GM18511 (cell line): ENCODE results near the gene SULT1C2.
"Not testable (repeated sequence)": the region's sequence is repeated elsewhere in the genome, so short reads cannot be mapped to it uniquely, and the experiment has no call there.

ENCODE experiments used
- ATAC-seq: cut with Tn5 transposase; IDR thresholded peaks from one replicate; pipeline ENCODE4 v1.9.1; 2021; ENCODE audit warnings: mild to moderate bottlenecking, moderate library complexity; ENCODE audit not compliant: unreplicated experiment

The SULT1C2 gene

GRCh38 chr2:108288534-108289106 lies at the start of gene SULT1C2:
SULT1C2 (plus strand) TSS chr2:108288895; CDS start chr2:108293668, 4,773 bp downstream.
- ATAC-seq = no peak

DNA sequence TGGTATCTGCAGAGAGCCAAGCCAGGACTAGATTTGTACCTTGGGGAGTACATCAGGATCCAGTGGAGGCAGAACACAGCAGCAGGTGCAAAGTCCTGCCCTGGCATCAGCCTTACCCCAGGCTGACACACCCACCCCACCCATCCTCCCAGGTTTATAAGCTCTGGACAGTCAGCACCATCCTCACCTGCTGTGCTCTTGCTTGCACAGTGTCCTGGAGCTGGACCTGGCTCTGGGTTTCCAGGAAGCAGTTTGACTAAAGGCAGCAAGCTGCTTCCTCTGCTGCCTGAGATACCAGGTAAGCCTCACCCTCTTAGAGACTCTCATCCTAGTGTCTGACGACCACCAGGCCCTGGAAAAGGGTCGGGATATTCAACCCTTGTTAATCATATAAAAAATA lies 48.9 kb upstream of the SULT1C2 start, which contains the start of gene SULT1C3:
Gene SULT1C3 (plus strand): TSS at position 183 of the 400 bp plus-strand sequence. CDS start 7,227 bp downstream, outside the sequence.
- no peak for ATAC-seq

DNA sequence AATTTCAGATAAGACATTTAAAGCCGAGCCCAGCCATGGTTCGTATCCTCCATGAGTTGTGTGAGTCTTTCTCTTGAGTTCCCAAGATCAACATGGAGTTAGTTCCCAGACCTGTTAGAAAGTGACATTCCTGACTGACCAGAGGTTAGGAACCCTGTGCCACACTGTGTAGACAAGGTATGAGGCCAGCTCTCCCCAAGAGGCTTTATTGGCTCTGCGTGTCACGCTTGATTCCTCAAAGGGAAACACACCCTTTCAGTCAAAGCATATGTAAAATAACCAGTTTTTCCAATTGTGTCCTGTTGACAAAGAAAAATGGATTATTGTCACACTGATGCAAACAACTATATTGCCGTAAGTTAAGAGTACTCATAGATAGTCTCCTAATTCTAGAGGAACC lies 47.7 kb upstream of the SULT1C2 start:
- no peak for ATAC-seq

DNA sequence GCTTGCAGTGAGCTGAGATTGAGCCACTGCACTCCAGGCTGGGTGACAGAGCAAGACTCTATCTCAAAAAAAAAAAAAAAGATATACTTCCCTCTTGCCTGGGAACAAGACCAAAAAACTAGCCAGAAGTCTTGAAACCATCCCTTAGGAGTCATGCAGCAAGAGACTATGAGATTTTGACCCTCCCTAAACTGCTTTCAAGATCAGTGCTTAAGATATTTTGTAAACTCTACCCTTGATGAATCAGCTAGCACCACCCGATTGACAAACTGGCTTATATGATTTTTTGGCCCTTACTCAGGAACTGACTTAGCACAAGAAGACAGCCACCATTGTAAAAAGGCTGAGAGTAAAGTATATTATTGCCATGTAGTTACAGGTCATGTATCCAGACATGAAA lies 45.1 kb upstream of the SULT1C2 start:
- no peak for ATAC-seq

DNA sequence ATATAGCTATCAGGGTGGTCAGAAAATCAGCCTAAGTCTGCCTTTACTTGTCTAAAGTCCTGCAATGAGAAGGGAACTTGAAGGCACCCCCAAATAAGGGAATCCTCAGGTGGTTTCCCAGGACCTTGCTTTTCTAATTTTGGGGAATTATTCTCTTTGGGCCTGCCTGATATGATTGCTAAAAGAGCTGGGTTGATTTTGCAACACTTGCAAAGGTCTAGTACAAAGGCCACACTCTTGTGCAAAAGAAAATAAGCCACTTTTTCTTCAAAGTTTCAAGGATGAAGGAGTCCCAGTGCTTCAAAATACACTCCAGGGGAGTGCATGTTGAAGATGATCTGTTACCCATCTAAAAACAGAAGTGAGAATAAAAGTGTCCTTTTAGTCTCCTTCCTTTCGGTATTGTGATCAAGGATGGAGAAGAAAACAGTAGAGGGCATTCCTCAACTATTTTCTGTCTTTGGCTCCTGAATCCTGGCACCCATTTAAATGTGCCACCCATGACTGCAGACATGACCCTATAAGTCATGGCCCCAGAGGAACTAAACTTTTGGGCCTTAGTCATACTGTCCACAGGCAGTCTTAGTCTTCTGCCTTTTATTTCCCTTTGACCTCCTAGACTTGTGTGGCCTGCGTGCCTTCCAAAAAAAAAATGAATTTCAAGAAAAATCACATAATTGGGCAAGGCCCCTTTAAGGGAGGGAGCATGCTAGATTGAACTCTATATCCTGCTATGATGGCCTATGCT lies 43.9 kb upstream of the SULT1C2 start:
- no peak for ATAC-seq

- ATAC-seq = no peak
Observed at GRCh38 chr2:108253106-108253505, 35.6 kb upstream of the SULT1C2 start.

DNA sequence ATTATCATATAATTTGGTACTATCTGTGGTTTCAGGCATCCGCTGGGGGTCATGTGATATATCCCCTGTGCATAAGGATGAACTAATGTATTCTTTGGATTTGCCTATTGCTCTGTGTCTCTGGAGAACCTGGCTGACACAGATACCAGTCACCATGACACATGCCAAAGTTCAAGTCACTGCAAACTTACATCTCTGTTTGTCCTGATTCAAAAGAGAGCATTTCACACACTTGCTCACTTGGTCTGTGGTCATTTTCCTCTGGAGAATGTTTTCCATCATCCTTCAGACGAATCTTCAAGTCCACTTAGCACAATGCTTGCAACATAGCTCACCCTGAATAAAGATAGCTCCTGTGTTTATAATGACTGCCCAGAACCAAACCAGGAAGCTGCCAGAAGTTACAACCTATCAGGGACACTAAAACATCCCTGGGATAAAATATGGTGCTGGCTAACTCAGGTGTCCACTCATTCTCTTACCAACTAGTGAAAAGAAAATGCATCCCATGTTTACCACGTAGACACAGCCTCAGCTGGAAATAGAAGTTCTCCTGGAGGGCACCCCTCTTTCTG lies 30.9 kb upstream of the SULT1C2 start:
- ATAC-seq = no peak

- no peak for ATAC-seq
Observed at GRCh38 chr2:108260773-108261172, 27.9 kb upstream of the SULT1C2 start.

- ATAC-seq = no peak
Observed at GRCh38 chr2:108262036-108262435, 26.7 kb upstream of the SULT1C2 start.

- ATAC-seq = no peak
Observed at GRCh38 chr2:108263401-108263800, 25.3 kb upstream of the SULT1C2 start.

- ATAC-seq = no peak
Observed at GRCh38 chr2:108266218-108266617, 22.5 kb upstream of the SULT1C2 start.

DNA sequence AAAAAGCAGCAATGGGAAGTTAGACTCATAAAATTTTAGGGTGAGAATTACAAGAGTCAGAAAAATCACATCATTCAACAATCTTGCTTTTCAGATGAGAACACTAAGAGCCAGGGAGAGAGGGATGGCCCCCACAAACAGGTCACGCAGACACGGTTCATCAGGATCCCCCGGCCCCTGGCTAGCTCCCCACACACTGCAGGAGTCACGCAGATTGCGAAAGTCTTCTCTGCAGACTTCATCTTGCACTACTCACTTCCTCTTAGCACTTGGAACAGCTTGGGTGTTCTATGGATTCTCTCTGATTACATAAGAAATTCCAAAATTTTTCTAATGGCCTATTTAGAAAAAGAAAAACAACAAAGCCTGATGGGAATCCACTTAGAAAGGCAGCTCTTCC lies 21.6 kb upstream of the SULT1C2 start:
- ATAC-seq = no peak

DNA sequence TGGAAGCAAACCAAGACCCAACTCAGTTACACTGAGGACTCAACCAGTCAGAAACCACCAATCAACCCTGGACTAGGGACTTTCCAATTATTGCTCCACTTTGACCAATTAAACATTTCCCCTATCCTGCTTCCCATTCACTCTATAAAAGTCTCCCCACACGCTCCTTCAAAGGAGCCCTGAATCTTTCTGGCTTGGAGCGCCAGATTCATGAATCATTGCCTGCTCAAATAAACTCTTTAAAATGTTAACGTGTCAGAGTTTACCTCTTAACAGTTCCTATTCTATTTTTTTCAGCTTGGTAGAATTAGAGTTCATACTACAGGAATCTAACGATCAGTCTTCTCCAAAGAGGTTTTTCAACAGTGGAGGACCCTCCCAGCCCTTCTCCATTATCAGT lies 20.7 kb upstream of the SULT1C2 start:
- no peak for ATAC-seq

DNA sequence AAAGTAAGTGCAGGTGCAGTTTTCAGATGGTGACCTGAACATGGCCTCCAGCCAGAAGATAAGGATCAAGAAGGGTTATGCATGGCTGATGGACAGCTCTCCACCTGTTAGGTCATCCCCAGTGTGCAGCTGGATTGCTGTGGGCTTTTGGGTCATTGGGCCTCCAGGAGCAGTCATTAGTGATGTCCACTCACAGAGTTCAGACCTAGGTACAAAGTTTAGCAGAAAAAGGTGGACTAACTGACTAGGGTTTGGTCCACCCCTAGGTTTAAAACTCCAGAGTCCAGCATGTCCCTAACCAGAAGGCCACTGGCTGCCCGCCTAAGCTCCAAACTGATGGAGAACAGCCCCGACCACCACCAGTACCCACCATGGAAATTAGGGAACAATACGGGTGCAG lies 18.3 kb upstream of the SULT1C2 start:
- ATAC-seq = no peak

- ATAC-seq = no peak
Observed at GRCh38 chr2:108270768-108271506, 17.8 kb upstream of the SULT1C2 start.

- ATAC-seq = no peak
Observed at GRCh38 chr2:108271691-108272253, 16.9 kb upstream of the SULT1C2 start.

DNA sequence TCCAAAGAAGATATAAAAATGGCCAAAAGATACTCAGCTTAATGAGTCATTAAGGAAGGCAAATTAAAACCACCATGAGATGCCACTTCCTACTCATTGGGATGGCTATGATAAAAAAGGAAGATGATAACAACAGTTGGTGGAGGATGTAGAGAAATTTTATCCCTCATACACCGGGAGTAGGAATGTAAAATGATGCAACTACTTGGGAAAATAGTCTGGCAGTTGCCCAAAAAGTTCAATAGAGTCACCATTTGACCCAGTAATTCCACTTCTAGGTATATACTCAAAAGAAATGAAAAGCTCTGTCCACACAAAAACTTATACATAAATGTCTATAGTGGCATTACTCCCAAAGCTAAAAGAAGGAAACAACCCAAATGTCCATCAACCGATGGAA lies 10.1 kb upstream of the SULT1C2 start:
- ATAC-seq = no peak

DNA sequence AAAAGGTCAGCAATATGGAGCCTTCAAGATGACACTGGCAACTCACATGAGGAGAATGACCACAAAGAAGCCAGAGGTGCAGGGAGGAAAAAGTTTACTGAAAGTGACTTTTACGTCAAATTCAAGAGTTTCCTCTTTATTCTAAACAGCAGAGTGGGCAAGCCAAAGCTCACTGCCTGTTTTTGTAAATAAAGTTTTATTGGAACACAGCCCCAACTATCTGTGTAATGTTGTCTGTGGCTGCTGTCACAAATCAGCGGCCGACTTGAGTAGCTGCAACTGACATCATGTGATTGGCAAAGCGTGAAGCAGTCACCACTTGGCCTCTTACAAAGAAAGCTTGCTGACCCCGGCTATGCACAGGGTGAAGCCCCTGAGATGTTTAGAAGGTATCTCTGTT lies 9.2 kb upstream of the SULT1C2 start:
- ATAC-seq = no peak

DNA sequence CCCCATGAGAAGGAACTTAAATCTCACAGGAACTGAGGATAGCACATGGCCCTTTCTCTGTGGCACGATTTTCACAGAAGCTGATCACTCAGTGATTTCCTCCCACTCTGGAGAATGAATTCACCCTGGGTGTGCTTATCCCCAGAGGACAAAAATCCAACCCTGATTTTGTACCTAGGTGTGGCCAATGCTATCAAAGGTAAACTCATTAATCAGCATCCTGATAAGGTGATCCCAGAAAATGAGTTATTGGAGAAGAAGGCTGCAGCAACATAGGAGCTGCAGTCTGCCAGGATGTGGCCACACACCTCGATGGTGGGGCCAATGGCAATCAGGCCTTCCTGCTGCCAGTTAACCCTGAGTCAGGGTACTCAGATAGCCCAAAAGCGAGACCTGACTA lies 8.2 kb upstream of the SULT1C2 start:
- no peak for ATAC-seq

GRCh38 chr2:108284566-108284965 lies 4.1 kb upstream of the SULT1C2 start:
- not testable (repeated sequence) for ATAC-seq

GRCh38 chr2:108285616-108286015 lies 3.1 kb upstream of the SULT1C2 start:
- ATAC-seq = no peak
